GM21526 (cell line): ENCODE results near the gene CRB2.

Experiments
- ATAC-seq: cut with Tn5 transposase; IDR thresholded peaks from one replicate; pipeline ENCODE4 v1.9.1; 2021; ENCODE audit warnings: moderate library complexity; ENCODE audit not compliant: unreplicated experiment, low FRiP score

CRB2 gene

DNA sequence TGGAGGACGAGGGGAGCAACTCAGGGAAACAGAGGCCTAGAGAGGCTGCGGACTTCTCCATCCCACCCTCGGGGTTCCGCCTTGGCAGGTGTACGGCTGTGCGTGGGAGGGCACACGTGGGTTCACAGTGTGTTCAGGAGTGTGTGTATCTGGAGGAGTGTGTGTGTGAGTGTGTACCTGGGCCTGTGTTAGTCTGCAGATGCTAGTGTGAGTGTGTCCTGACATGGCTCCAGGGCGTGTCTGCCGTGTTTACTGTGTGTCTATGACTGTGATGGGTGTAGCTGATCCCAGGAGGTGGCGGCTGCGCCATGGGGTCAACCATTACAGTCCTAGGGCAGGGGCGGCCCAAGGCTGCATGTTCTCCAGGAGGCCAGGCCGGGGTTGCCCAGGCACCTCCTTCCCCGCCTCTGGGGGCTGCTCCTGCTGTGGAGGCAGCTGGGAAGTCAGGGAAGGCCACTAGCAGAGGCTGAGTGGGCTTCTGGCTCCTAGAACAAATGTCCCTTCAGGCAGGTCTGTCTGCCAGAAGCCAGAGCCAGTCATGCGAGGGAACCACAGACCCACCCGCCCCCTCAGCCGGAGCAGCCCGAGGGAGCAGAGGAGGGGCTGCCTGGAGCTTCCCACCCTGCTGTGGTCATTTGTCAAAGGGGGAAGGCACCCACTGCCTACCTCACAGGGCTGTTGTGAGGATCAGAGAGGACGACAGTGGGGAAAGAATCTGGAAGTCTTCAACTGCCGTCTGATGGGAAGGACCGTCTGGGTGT lies 21.4 kb downstream of the CRB2 start:
- ATAC-seq = no peak

DNA sequence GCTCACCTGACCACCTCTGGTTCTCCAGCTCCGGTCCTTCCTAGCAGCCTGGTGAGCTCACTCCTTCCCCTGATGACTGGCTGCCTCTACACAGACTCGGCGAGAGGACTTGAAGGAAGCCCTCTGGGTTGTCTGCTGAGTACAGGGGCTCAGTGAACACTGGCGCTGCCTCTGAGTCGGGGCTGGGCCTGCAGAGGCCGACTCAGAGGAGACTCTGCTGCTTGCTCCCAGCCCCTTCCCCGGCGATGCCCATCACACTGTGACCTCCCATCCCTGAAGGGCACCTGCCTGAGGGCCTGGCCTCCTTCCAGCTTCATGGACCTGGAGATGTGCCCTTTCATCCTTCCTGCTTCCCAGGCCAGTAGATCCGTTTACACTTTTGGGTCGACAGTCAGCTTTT lies 22.0 kb downstream of the CRB2 start:
- no peak for ATAC-seq

DNA sequence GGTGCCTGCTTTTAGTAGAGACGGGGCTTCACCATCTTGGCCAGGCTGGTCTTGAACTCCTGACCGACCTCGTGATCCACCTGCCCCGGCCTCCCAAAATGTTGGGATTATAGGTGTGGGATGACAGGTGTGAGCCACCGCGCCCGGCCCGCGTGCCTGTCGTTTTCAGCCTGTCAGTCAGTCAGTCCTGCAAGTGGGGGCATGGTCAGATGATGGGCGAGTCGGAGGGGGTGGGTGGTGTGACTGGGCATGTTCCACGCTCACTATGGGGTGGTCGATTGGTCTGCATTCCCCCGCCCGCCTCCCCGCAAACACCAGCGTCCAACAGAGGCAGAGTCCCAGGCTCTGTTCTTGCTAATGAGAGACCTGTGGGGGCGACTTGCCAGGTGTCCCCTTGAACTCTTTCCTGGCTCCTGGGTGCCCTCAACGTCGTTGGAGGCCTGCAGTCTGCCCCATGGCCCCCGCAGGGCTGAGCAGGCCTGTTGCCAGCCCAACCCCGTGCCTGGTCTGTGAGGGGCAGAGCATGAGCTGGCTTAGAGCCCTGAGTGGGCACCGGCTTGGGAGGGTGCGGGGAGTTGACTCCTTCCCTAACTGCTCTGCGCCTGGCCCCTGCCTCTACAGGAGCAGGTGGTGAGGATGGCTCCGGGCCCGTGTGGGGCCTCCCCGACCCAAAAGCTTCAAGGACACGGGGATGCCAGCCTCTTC lies 23.1 kb downstream of the CRB2 start:
- ATAC-seq = no peak

DNA sequence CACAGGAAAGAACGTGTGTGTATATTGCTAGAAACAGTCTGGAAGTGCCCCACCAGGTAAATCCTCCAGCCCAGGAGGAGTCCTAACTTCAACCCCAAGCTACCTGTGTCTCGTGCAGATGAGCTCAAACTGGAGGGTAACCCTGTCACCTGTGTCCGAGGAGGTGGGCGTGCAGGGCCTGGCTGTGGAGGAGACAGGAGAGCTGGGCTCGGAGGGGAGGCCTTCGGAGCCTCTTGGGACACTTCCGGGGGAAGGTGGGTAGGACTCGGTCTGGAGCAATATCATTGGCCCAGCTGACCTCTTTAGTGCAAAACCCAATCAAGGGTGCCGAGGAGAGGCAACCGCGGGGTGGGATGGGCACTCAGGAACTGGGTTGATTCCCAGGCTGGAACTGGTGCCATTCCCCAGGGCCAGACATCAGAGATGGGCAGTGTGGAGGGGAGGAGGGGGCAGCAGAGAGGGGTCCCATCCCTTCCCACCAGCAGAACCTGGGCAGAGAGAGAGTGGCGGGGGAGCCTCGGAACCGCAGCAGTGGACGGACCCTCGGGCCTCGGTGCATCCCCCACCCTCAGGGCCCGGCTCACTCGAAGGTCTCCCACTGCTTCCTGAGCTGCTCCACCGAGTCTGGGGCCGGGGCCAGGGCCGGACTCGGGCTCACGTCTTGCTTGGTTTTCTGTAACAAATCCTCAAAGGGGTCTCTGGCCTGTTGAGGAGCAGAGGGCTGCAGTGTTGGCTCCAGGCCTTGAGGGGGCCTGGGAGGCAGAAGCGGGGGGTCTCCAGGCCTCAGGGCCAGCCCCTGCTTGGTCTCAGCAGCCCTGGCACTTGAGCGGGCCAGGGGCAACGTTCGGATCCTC lies 25.1 kb downstream of the CRB2 start:
- no peak for ATAC-seq

DNA sequence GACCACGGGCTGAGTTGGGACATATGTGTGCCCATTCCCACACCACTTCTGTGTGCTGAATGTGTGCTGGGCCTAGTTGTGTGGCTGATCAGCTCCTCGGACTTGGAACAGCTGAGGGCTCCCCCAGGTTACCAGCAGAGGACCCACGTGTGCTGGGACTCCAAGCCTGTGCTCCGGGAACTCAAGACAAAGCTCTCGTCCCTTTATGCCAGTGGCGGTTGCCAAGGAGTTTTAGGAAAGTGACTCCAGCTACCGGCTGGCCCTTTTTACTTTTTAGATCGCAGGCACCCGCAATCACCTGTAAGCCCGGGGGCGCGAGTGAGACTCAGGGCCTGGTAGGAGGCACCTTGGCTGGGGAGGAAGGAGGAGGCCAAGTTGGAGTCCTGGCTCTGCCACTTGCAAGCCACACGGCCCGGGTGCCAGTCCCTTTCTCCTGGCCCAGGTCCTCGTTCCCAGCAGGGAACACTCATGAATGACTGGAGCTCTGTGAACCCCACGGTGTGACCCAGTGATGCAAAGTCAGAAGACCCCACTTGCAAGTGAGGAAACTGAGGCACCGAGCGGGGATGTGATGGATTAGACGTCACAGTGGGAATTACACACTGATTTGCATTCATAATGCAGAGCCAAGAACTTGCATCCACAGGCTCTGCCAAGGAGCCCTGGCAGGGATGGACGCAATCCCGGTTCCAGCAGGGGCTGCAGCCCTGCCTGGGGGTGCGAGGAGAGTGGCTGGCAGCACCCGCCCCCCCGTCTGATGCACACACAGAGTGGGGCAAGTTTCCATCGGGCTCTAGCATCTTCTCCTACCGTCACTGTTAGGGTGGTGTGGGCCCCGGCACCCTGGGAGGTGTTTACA lies 26.9 kb downstream of the CRB2 start:
- no peak for ATAC-seq

DNA sequence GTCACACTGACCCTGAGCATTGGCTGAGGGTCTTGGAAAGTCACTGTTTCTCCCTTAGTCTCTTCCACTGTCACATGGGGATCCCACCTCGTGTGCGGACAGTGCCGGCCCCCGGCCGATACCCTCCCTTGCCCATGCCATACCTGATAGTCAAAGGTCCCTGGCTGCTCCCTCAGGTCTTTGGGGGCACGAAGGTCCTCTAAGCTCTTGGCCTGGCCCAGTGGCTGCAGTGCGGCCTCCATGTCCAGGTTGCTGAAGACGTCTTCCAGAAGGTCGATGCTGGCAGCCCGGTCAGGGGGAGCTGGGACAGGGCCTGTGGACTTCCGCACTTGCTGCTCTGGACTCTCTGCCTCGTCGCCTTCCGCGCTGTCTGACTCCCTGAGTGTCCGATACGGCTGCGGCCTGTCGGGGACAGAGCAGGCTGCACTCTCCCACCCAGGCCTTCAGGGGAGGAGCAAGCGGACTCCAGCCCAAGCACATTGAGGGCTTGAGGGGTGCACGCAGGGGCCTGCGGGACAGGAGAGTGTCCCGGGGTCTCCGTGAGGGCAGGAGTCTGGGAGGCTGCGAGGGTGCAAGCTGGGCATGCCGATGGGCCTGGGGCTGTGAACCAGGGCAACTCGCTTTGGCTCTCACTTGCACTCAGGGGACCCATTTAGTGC lies 27.6 kb downstream of the CRB2 start:
- no peak for ATAC-seq

DNA sequence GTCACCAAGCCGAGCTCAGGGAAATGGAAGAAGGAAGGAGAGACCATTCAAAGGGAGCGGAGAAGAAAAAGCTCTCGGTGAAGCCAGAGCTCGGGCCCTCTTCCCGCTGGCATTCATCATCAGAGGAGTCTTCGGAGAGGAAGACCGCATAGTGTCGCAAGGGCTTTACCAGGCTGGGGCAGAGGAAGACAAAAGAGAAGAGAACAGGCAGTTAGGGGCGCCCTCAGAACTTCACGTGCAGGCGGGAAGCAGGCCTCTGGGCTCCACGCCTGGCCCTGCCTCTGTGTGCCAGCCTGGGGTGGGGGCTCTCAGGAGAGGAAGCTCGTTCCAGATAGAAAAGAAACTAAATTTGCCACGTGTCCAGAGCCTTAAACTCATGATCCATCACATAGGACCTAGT lies 31.7 kb downstream of the CRB2 start:
- no peak for ATAC-seq

DNA sequence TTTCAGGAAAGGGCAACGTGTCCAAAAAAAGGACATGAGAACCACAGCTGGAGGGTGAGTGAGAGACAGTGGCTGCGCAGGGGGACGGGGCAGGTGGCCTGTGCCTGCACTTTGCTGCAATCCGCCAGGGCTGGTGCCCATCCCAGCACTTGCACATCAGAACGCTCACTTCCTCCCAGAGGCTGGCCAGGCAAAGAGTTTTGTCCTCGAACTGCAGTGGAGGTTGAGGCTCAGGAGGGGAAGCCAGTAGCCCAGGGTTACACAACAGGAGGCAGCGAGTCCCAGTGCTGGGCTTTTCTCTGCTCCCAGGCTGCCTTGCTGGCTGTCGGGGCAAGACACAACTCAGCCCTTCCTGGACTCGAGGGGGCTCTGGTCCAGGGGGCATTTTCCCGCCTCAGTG lies 33.1 kb downstream of the CRB2 start:
- no peak for ATAC-seq

DNA sequence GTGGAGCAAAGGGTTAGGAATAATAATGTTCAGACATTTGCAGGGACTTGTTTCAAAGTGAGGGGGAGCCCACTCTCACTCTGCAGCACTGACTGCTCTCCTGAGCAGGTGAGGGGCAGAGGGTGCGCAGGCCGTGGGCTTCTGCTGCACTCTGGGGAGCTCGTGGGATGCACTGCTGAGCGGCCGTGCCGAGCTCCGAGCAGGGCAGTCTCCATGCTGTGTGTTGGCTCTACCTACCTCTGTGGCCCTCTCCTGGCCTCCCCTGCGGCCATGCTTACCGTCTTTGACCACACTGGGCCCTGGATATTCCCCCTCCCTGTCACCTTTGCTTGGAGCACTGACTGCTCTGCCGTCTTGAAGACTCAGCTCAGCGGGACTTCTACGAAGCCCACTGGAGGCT lies 33.7 kb downstream of the CRB2 start:
- ATAC-seq = no peak

DNA sequence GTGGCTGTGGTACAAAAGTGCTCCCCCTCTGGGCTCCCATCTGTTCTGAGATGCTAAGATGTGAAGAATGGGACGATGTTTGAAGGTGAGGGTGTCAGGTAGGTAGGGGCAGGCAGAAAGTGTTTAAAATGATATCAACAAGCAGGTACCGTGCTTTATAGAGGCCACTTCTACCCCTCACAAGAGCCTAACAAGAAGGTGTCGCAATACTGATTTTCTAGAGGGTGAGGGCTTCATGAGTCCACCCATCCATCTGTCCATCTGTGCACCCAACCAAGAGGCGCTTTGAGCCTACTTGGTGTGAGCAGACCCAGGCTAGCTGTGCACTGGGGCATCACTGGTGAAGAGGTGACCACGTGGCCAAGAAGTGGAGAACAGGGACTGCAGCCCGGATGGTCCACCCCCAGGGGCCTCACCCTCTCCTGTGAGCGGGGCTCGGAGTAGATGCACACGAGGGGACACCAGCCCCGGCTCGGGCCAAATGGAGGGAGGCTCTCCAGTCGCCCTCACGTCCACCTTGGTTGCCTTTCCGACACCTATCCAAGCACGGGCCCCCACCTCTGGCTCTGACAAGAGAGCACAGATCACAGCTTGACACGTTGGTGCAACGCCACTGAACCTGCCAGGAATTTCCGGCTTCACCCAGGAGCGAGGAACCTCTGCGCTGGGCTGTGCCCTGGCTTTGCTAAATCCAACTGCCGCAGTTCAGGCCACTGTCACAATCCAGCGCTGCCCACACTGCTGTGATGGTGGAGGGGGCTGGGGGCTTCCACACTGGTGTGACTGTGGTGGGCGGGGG lies 34.5 kb downstream of the CRB2 start:
- no peak for ATAC-seq

DNA sequence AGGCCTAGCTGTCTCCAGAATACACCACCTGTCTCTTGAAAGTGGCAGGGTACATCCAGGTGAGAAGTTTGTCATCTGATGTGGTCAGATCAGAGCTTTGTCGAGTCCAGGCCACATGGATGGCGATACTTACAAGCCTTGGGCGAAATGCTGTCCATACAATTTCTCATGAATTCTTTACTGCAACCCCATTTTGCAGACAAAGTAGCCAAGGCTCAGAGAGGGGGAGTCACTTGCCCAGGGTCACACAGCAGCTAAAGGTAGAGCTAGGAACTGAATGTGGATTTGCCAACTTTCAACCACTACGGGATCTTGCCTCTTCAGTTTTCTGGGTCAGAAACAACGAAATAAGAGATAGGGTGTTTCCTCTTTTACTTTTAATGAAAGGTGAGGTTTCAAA lies 35.2 kb downstream of the CRB2 start:
- no peak for ATAC-seq

DNA sequence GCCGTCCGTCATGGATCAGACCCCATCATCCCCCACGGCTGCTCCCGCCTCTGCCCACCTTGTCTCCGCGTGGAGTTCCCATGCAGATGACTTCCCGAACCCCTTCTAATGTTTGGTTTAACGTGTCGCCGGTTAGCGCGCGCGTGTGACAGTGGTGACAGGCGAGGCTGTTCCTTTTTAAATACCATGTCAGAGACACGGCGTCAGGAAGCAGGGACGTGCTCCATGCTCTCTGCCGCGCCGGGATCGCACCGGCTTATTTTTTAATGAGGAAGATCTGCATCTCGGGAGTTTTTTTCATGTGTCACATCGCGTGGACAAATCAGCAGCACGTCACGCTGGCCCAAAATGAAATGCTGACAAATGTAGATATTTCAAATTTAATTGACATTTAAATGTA lies 35.9 kb downstream of the CRB2 start:
- no peak for ATAC-seq

DNA sequence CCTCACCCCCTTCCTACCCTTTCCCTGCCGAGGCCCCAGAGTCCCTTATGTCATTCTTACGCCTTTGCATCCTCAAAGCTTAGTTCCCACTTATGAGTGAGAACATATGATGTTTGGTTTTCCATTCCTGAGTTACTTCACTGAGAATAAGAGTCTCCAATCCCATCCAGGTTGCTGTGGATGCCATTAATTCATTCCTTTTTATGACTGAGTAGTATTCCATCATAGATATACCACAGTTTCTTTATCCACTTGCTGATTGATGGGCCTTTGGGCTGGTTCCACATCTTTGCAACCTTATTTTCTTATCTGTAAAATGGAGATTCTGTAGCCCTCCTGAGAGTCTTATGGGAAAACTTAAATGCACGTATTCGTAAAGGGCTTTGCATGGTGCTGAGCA lies 36.8 kb downstream of the CRB2 start:
- ATAC-seq = no peak

DNA sequence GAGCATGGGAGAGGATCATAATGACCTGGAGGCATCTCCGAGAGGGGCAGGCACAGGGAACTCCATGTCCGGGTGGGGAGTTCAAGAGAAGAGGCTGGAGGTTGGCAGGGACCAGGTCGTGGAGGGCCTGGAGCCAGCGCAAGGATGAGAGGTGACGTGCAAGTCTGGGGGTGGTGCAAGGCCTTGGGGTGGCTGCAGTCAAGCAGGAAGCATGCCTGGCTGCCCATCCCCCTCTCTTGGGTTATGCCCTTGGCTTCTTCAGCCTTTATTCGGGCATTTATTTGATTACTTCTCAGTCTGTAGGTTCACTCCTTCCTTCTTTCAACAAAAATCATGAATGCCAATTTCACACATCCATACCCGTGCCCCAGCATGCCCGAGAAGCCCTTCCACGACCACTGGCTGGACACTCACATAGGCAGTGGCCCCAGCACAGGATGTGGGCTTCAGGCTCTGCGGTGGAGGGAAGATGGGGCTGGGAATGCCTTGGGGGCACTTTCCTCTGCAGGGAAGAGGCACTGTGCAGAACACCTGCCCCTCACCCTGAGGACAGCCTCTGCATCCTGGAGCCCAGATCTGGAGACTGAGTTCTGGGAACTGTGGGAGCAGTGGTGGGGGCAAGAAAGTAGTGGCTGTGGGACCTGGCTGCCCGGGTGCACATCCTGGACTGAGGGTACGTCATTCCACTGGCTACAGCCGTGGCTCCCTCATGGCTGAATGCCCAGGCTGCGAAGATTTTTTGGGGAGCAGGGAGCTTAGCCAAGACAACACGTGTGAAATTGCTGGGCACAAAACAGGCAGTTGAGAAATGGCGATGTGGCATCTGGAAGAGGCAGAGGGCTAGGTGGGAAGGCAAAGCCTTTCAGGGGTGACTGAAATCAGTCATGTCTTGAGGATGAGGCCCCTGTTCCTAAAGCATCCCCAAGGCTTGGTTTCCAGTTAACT lies 38.6 kb downstream of the CRB2 start:
- no peak for ATAC-seq

DNA sequence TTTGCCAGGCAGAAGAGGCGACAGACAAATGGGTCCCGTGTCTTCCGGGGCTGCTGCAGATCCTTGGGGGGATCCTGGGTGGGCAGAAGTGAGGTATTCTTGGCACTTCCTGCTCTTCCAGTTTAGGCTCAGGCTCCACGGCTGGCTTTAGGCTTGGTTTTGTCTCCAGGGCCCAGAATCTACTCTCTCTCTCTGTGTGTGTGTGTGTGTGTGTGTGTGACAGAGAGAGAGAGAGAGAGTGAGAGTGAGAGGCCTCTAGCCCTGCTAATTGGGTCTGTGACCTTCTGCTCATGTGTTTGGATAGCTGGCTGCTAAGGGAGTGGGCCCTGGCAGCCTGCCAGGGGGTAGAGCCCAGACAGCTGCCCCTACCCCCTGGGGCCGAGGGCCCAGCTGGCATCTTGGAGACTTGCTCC lies 39.3 kb downstream of the CRB2 start:
- ATAC-seq = no peak

DNA sequence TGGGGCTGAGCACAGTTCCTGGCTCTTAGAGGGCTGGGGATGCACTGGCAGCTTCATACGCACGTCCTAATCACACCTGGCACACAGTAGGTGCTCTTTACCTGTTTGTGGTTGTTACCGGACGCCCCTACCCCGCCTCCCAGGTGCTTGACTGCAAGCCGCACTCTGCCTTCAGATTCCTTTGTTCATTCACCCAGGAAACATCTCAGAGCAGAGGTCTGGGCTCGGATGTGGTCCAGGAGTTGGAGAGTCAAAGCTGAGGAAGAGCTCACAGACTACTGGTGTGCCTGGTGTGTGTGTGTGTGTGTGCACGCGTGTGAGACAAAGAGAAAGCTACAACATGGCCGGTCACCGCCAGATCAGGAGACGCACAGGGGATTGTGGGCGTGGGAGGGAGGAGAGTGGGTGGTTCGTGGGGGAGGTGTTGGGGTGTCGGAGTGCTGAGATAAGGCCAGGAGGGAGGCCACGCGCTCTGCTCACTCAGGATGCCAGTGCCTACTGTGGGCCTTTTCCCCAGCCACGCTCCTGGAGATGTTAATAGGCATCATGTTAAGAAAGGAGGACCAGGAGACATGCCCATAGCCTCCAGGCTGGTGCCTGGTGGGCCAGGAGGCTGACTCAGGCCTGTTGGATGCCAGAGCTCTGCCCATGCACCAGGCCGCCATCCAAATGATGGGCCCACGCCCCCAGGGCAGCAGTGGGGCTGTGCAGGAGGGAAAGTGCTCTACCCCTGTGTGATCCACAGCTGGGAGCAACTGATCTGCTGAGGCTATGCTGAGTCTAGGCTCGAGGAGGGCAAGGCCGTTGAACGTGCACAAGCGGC lies 39.9 kb downstream of the CRB2 start:
- no peak for ATAC-seq

DNA sequence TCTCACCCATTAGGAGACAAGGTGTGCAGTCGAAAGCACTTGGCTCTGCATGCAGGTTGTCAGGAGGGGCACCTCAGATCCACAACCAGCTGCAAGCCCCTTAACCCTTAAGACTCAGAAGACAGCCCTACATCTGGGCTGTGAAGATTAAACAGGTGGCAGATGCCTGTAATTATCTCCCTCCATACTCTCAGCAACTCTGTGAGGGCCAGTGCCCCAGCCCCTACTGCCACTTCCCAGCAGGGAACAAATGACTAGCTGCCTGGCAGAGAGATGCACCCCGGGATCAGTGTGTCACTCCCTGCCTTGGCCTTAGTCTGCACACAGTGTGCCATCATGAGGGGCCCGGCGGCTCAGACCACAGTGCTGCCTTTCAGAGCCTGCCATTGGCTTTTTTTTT lies 42.0 kb downstream of the CRB2 start:
- no peak for ATAC-seq
